ENCODE data around the gene RNF166. TPM values are rescaled to one million over a fixed set of nuclear protein-coding genes. Genes with fewer than 3 reads are reported as not detected.
A peak's percentile ranks its signal among the peaks of the same experiment; 100 is the strongest.

Gene RNF166
- total and polyA plus RNA-seq, 2 of the 13 experiments (the other 11 are each of a cell fraction or from before 2014, with no cell fraction given) = 21.4 to 23.0 TPM

DNA sequence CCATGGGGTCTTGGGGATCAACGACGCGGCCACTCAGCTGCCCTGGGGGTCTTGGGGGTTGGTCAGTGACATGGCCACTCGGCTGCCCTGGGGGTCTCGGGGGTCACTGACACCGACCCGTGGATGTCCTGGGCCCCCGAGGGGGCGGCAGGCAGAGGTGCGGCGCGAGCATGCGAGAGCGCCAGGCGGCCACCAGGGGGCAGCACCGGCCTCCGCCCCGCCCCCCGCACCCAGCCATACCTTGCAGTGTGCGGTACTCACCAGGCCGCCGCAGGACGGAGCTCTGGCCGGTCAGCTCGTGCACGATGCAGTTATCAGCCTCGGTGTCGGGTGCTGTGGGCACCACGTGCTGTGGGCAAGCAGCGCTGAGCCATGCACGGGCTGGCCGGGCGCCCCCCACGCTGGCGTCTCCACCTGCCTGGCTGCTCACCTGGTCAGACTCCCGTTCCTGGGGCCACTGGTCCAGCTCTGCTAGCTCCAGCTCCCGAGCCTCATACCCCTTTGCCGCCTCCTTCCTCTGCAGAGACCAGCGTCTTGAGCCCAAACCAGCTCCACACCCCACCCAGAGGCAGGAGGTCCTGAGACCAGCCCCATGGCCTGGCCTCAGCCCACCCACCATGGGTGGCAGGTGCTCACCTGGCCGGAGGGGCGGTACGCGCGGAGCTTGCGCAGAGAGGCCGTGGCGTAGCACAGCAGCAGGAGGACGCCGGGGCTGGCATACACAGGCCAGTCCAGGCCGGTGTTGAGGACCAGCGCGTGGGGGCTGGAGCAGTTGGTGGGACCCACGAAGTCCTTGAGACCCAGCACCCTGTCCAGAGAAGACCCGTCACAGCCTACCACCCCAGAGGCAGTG is 31.3 kb upstream of the RNF166 start (continued):
- TF ChIP-seq, protein P1, sequence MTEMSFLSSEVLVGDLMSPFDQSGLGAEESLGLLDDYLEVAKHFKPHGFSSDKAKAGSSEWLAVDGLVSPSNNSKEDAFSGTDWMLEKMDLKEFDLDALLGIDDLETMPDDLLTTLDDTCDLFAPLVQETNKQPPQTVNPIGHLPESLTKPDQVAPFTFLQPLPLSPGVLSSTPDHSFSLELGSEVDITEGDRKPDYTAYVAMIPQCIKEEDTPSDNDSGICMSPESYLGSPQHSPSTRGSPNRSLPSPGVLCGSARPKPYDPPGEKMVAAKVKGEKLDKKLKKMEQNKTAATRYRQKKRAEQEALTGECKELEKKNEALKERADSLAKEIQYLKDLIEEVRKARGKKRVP (CRISPR knock-in tag; IDR thresholded peaks at IDR 0.05) = no peak
- TF ChIP-seq, protein P2, sequence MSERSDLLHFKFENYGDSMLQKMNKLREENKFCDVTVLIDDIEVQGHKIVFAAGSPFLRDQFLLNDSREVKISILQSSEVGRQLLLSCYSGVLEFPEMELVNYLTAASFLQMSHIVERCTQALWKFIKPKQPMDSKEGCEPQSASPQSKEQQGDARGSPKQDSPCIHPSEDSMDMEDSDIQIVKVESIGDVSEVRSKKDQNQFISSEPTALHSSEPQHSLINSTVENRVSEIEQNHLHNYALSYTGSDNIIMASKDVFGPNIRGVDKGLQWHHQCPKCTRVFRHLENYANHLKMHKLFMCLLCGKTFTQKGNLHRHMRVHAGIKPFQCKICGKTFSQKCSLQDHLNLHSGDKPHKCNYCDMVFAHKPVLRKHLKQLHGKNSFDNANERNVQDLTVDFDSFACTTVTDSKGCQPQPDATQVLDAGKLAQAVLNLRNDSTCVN (CRISPR knock-in tag; IDR thresholded peaks at IDR 0.05; ENCODE audit: borderline replicate concordance) = no peak
- TF ChIP-seq NR2C2 (CRISPR knock-in tag; IDR thresholded peaks at IDR 0.05; ENCODE audit: borderline replicate concordance) (no peak), ZNF33A (CRISPR knock-in tag; IDR thresholded peaks at IDR 0.05; ENCODE audit: borderline replicate concordance) (no peak), KLF13 (CRISPR knock-in tag; IDR thresholded peaks at IDR 0.05) (0 out of 2 replicates have a peak, but pooled peaks have one; percentile 62), ZNF430 (CRISPR knock-in tag; IDR thresholded peaks at IDR 0.05) (peak; percentile 38; the same call in 1 of the 2 replicates), ZNF143 (CRISPR knock-in tag; IDR thresholded peaks at IDR 0.05) (no peak), EZH2 (conservative IDR thresholded peaks at IDR 0.05; ENCODE audit: low read depth, low read length) (no peak), BHLHE40 (IDR thresholded peaks at IDR 0.05; ENCODE audit: low read length) (peak; percentile 59; the same call in 1 of the 2 replicates), XRCC5 (optimal IDR thresholded peaks at IDR 0.05; ENCODE audit: low read length) (peak; percentile 95), TGIF2 (CRISPR knock-in tag; IDR thresholded peaks at IDR 0.05) (no peak), ZMYM4 (CRISPR knock-in tag; IDR thresholded peaks at IDR 0.05) (peak; percentile 35; the same call in 1 of the 2 replicates), STAT5B (CRISPR knock-in tag; IDR thresholded peaks at IDR 0.05) (0 out of 2 replicates have a peak, but pooled peaks have one; percentile 62), TBL1XR1 (IDR thresholded peaks at IDR 0.05; ENCODE audit: borderline replicate concordance, low read length, partially characterized antibody) (no peak), ARNT2 (CRISPR knock-in tag; IDR thresholded peaks at IDR 0.05; ENCODE audit: low read depth) (0 out of 2 replicates have a peak, but pooled peaks have one; percentile 69), ETV5 (CRISPR knock-in tag; IDR thresholded peaks at IDR 0.05; ENCODE audit: borderline replicate concordance) (peak; percentile 25; the same call in 1 of the 2 replicates)
- TF ChIP-seq, protein P3, sequence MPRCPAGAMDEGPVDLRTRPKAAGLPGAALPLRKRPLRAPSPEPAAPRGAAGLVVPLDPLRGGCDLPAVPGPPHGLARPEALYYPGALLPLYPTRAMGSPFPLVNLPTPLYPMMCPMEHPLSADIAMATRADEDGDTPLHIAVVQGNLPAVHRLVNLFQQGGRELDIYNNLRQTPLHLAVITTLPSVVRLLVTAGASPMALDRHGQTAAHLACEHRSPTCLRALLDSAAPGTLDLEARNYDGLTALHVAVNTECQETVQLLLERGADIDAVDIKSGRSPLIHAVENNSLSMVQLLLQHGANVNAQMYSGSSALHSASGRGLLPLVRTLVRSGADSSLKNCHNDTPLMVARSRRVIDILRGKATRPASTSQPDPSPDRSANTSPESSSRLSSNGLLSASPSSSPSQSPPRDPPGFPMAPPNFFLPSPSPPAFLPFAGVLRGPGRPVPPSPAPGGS (CRISPR knock-in tag; IDR thresholded peaks at IDR 0.05) = 0 out of 2 replicates have a peak, but pooled peaks have one; percentile 75
- TF ChIP-seq, protein P4, sequence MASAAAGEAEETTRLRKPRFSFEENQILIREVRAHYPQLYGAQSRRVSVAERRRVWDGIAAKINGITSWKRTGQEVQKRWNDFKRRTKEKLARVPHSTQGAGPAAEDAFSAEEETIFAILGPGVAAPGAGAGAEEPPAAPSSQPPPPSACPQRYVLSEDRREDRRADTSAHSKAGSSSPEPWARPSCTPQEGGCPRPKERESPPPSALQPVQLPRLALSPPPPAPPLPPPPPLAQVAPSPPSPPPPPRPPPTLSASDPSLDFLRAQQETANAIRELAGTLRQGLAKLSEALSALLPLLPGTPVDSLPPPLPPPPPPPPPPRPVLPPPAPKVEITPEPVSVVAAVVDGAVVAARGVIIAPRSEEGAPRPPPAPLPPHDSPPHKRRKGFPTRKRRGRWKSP (CRISPR knock-in tag; IDR thresholded peaks at IDR 0.05) = no peak
- TF ChIP-seq, protein P5, sequence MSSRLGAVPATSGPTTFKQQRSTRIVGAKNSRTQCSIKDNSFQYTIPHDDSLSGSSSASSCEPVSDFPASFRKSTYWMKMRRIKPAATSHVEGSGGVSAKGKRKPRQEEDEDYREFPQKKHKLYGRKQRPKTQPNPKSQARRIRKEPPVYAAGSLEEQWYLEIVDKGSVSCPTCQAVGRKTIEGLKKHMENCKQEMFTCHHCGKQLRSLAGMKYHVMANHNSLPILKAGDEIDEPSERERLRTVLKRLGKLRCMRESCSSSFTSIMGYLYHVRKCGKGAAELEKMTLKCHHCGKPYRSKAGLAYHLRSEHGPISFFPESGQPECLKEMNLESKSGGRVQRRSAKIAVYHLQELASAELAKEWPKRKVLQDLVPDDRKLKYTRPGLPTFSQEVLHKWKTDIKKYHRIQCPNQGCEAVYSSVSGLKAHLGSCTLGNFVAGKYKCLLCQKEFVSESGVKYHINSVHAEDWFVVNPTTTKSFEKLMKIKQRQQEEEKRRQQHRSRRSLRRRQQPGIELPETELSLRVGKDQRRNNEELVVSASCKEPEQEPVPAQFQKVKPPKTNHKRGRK (CRISPR knock-in tag; IDR thresholded peaks at IDR 0.05) = no peak
- TF ChIP-seq, protein P6, sequence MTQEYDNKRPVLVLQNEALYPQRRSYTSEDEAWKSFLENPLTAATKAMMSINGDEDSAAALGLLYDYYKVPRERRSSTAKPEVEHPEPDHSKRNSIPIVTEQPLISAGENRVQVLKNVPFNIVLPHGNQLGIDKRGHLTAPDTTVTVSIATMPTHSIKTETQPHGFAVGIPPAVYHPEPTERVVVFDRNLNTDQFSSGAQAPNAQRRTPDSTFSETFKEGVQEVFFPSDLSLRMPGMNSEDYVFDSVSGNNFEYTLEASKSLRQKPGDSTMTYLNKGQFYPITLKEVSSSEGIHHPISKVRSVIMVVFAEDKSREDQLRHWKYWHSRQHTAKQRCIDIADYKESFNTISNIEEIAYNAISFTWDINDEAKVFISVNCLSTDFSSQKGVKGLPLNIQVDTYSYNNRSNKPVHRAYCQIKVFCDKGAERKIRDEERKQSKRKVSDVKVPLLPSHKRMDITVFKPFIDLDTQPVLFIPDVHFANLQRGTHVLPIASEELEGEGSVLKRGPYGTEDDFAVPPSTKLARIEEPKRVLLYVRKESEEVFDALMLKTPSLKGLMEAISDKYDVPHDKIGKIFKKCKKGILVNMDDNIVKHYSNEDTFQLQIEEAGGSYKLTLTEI (CRISPR knock-in tag; conservative IDR thresholded peaks at IDR 0.05) = no peak
